A673 (cell line): Measurements from ENCODE around the gene DRC7.

Experiments used
- CTCF ChIP-seq: fragments of 300-800, 200-600 bp; sonication (generic); conservative IDR thresholded peaks from 2 replicates; pipeline ENCODE4 v1.5.1; 2017; ENCODE audit warnings: low read depth, mild to moderate bottlenecking, antibody characterized with exemption, low read length, moderate library complexity, mixed read lengths
- EZH2 ChIP-seq: fragments of 200-600 bp; sonication (generic); IDR thresholded peaks from 2 replicates; pipeline ENCODE4 v1.6.1; 2017; ENCODE audit warnings: borderline replicate concordance, low read depth, mild to moderate bottlenecking, mixed read lengths, antibody characterized with exemption, low read length; ENCODE audit not compliant: poor library complexity, severe bottlenecking

DNA sequence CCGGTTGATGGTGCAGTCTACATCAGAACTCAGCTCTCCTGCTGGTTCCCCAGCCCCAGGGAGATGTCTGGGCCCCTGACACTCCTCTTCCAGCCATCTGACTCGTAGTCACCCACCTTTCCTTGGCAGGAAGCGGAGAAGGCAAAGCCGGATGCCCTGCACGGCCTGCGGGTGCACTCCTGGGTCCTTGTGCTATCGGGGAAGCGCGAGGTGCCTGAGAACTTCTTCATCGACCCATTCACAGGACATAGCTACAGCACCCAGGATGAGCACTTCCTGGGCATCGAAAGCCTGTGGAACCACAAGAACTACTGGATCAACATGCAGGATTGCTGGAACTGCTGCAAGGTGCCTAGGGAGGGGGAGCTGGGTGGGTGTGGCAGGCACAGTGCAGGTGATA lies 12.7 kb downstream of the DRC7 start:
- TF ChIP-seq CTCF: no peak
- no peak for TF ChIP-seq EZH2
